ENCODE data around the gene HOXA5. TPM values are rescaled to one million over a fixed set of nuclear protein-coding genes. Genes with fewer than 3 reads are reported as not detected.

HOXA5 gene
- total and polyA plus RNA-seq, 2 donors (not counting 3 experiments of a cell fraction or from before 2014, with no cell fraction given) = 18.6 to 18.8 TPM

DNA sequence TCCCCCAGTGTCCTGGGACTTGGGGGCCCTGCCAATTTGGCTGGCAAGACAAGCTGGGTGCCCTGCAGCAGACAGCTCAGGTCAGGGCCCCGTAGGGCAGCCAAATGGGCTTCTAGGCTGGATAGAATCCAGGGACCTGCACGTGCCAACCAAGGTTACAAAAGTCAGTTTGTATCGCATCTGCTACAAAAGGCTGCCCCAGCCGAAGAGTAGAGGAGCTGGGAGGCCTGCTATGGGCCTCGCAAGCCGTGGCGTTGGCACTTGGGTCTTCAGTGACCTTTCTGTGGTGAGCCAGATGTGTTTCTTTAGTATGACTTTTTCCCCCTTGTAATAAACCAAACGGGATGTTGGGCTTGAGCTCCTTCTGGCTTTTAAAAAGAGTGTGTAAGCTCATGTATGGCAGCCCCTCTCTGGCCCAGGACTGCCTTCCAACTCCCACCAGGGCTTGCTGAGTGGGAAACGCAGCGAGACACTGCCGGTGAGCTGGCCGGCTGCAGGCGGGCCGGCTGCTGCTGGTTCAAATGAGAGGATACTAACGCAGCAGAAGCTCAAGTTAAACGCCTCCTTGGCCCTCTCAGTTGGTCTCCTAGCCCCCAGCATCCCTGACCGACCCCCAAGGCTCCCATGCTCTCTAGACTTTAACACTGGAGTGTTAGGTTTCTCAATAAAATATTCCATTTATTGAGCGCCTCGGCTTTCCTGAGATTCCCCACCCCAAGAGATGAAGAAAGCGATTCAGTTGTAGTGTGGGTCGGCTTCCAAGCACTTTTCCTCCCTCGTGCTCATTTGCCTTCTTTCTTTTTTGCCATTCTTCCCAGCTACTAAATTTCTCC lies 33.7 kb upstream of the HOXA5 start:
- CTCF ChIA-PET = interaction anchor here (0.7 to 8.0 kb wide), 11 partner anchors 8 to 597 kb away, joined by 3 to 86 read pairs (median 6); partner anchors contain the start of genes HOXA3, HOXA5 and HOXA7
- Histone ChIP-seq H3K4me1 (ENCODE audit: control insufficient read depth, extremely low read depth, insufficient read depth, low read length) (peaks cover 60% of the 10 kb centered on the region), H3K4me2 (ENCODE audit: insufficient read depth, low read length) (peak overlapping the region; percentile 98), H4K20me1 (replicated peaks; ENCODE audit: control insufficient read depth, extremely low read depth, insufficient read depth, low read length) (no peaks in the 10 kb centered on the region), H3K27ac (ENCODE audit: insufficient read depth, low read depth, low read length) (peak overlapping the region; percentile 96), H3K9me1 (replicated peaks; ENCODE audit: control insufficient read depth, extremely low read depth, insufficient read depth, low read length) (no peaks in the 10 kb centered on the region), H3K4me3 (replicated peaks in 1 of 3; ENCODE audit: insufficient read depth in 1 of 3, low read depth in 1 of 3, low read length in 3 of 3) (peak overlapping the region; percentile 53 to 94 (median 69)), H3K9me3 (replicated peaks; ENCODE audit: control insufficient read depth, insufficient read depth, low read length) (no peaks in the 10 kb centered on the region), H3K36me3 (ENCODE audit: control insufficient read depth in 2 of 2, extremely low read depth in 1 of 2, insufficient read depth in 2 of 2, low read length in 2 of 2) (no peaks in the 10 kb centered on the region), H3K79me2 (ENCODE audit: control insufficient read depth, insufficient read depth, low read length) (peaks cover 94% of the 10 kb centered on the region), H3K27me3 (ENCODE audit: control insufficient read depth in 2 of 2, insufficient read depth in 2 of 2, low read length in 2 of 2) (no peaks in the 10 kb centered on the region), H2AFZ (ENCODE audit: low read depth, low read length) (no peak overlapping the region), H3K9ac (replicated peaks; ENCODE audit: extremely low read depth, insufficient read depth, low read length) (peak overlapping the region; percentile 95)
- intact Hi-C loops (cut with micrococcal nuclease) (loop anchor here (1.0 kb wide), 1 partner anchor 8 kb away; the partner anchor contains the start of gene HOXA11), dilution Hi-C loops (cut with MboI; ENCODE audit: extremely low pct_ligation_motif_present, low sequenced_read_pairs) (no loop called here)
- DNase-seq (ENCODE audit: low read depth, low spot score) (peak; percentile 69), FAIRE-seq (peak; percentile 55)
- POLR2A ChIA-PET = interaction anchor here (0.9 to 2.5 kb wide), 5 partner anchors 8 to 977 kb away, joined by 3 to 8 read pairs (median 7); partner anchors contain the start of genes HNRNPA2B1, HOXA11, HOXA3 and HOXA9
- no TSS peak for BruUV-seq (replicated peaks)
- TF ChIP-seq MYC (IDR thresholded peaks at IDR 0.05; ENCODE audit: low read depth, low read length) = no peak

- H3K4me3 ChIP-seq (replicated peaks in 1 of 3; ENCODE audit: insufficient read depth in 1 of 3, low read depth in 1 of 3, low read length in 3 of 3) = peak overlapping the region in 2 of 3 experiments; percentile 34 to 94
- H3K4me1 ChIP-seq (ENCODE audit: control insufficient read depth, extremely low read depth, insufficient read depth, low read length) = peaks cover 61% of the 10 kb centered on the region
- no peaks in the 10 kb centered on the region for H3K36me3 ChIP-seq (ENCODE audit: control insufficient read depth in 2 of 2, extremely low read depth in 1 of 2, insufficient read depth in 2 of 2, low read length in 2 of 2)
- no TSS peak for BruUV-seq (replicated peaks)
- no peaks in the 10 kb centered on the region for H4K20me1 ChIP-seq (replicated peaks; ENCODE audit: control insufficient read depth, extremely low read depth, insufficient read depth, low read length)
- no peak for TF ChIP-seq CTCF (IDR thresholded peaks at IDR 0.05; ENCODE audit: extremely low read depth in 1 of 2, insufficient read depth in 1 of 2, low read depth in 1 of 2, low read length in 2 of 2)
- TF ChIP-seq GATA2 (IDR thresholded peaks at IDR 0.05; ENCODE audit: insufficient read depth, insufficient read length, low read depth, low read length) = no peak
- TF ChIP-seq POLR2AphosphoS5 (IDR thresholded peaks at IDR 0.05; ENCODE audit: insufficient read depth, low read depth, low read length) = no peak
- TF ChIP-seq POLR2A (IDR thresholded peaks at IDR 0.05; ENCODE audit: low read depth, low read length) = no peak
- peaks cover 95% of the 10 kb centered on the region for H3K79me2 ChIP-seq (ENCODE audit: control insufficient read depth, insufficient read depth, low read length)
- no peaks in the 10 kb centered on the region for H3K9me1 ChIP-seq (replicated peaks; ENCODE audit: control insufficient read depth, extremely low read depth, insufficient read depth, low read length)
- peak overlapping the region; percentile 96 for H3K27ac ChIP-seq (ENCODE audit: insufficient read depth, low read depth, low read length)
- FAIRE-seq (peak; percentile 31), DNase-seq (ENCODE audit: low read depth, low spot score) (no peak)
- H3K4me2 ChIP-seq (ENCODE audit: insufficient read depth, low read length) = peak overlapping the region; percentile 98
- H2AFZ ChIP-seq (ENCODE audit: low read depth, low read length) = no peak overlapping the region
- no peaks in the 10 kb centered on the region for H3K9me3 ChIP-seq (replicated peaks; ENCODE audit: control insufficient read depth, insufficient read depth, low read length)
- CTCF ChIA-PET = interaction anchor here (1.0 to 8.0 kb wide), 13 partner anchors 7 to 807 kb away, joined by 3 to 86 read pairs (median 6); partner anchors contain the start of genes HOXA11, HOXA3 and HOXA5
- H3K9ac ChIP-seq (replicated peaks; ENCODE audit: extremely low read depth, insufficient read depth, low read length) = peak overlapping the region; percentile 95
- dilution Hi-C loops (cut with MboI; ENCODE audit: extremely low pct_ligation_motif_present, low sequenced_read_pairs) = no loop called here
- POLR2A ChIA-PET = interaction anchor here (1.0 to 2.5 kb wide), 5 partner anchors 8 to 976 kb away, joined by 3 to 8 read pairs (median 7); partner anchors contain the start of genes HNRNPA2B1, HOXA11, HOXA3 and HOXA9
- no peaks in the 10 kb centered on the region for H3K27me3 ChIP-seq (ENCODE audit: control insufficient read depth in 2 of 2, insufficient read depth in 2 of 2, low read length in 2 of 2)
- intact Hi-C loops (cut with micrococcal nuclease) = no loop called here
Measured at GRCh38 chr7:27176524-27176845, 33.0 kb upstream of the HOXA5 start.
